Stimulated activated naive CD8-positive, alpha-beta T cell treated with anti-CD3 and anti-CD28 coated beads, Interleukin-15, Interleukin-2, amounts not matched to agents 100 ng/mL and 50 ng/mL, for 24 hours (primary cell): ENCODE measurements around the gene MSRB1.
"Not testable (repeated sequence)": the region's sequence is repeated elsewhere in the genome, so short reads cannot be mapped to it uniquely, and the experiment has no call there.

ENCODE experiments used
- H3K27ac Mint-ChIP-seq: one replicate; pipeline ENCODE4 v1.8.0; 2021; ENCODE audit warnings: mild to moderate bottlenecking, mixed read lengths
- H3K27me3 Mint-ChIP-seq: one replicate; pipeline ENCODE4 v1.8.0; 2021; ENCODE audit warnings: mixed read lengths
- H3K36me3 Mint-ChIP-seq: one replicate; pipeline ENCODE4 v1.8.0; 2021; ENCODE audit warnings: low read depth, mixed read lengths
- H3K4me1 Mint-ChIP-seq: one replicate; pipeline ENCODE4 v1.8.0; 2021; ENCODE audit warnings: low read depth, mixed read lengths
- H3K4me3 Mint-ChIP-seq: one replicate; pipeline ENCODE4 v1.8.0; 2021; ENCODE audit warnings: mild to moderate bottlenecking, mixed read lengths
- H3K9me3 Mint-ChIP-seq: one replicate; pipeline ENCODE4 v1.8.0; 2021; ENCODE audit warnings: mixed read lengths

MSRB1 gene

DNA sequence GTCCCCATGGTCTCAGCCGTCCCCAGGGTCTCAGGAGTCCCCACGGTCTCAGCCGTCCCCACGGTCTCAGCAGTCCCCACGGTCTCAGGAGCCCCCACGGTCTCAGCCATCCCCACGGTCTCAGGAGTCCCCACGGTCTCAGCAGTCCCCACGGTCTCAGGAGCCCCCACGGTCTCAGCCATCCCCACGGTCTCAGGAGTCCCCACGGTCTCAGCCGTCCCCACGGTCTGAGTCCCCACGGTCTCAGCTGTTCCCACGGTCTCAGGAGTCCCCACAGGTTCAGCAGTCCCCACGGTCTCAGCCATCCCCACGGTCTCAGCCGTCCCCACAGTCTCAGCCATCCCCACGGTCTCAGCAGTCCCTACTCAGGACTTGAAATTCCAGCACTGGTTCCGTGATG, 22.9 kb downstream of the MSRB1 start:
- not testable (repeated sequence) for H3K36me3 Mint-ChIP-seq, H3K4me1 Mint-ChIP-seq, H3K9me3 Mint-ChIP-seq, H3K4me3 Mint-ChIP-seq, H3K27ac Mint-ChIP-seq
- H3K27me3 Mint-ChIP-seq: peaks cover 56% of the 10 kb centered on the region

DNA sequence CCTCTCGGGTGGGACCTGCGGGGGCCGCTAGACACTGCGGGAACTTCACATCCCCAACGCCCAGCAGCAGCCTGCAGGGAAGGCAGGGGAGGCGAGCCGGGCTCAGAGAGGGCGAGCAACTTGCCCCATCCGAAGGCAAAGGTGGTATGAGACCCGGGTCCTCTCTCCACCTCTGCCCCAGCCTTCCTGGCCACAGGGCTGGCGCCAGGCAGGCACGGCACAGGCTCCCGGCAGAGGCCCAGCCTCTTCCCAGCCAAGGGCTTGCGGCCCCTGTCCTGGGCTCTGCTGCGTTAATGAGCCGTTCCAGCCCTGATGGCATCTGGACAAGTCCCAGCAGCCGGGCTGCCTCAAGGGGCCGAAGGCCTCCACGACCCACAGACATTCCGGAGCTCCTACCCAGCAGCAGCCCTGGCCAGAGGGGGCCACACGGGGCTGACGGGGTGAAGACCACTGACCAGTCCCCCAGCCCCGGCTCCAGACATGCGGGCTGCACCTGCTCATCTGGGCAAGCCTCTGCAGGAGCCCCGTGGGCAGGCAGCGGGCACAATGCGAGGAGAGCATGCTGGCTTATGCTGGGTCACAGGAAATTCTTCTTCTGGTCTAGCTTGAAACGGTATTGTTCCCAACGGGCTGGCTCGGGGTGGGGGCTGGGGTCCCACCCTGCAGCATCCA, 23.5 kb downstream of the MSRB1 start:
- H3K4me1 Mint-ChIP-seq: no peaks in the 10 kb centered on the region
- H3K36me3 Mint-ChIP-seq: no peaks in the 10 kb centered on the region
- H3K4me3 Mint-ChIP-seq: no peak overlapping the region
- H3K9me3 Mint-ChIP-seq: no peaks in the 10 kb centered on the region
- H3K27me3 Mint-ChIP-seq: peaks cover 58% of the 10 kb centered on the region
- no peak overlapping the region for H3K27ac Mint-ChIP-seq

GRCh38 chr16:1918351-1919326, 24.4 kb downstream of the MSRB1 start, which contains the start of gene HS3ST6:
Gene HS3ST6, minus strand, starts transcription at chr16:1918415. Its CDS starts 92 bp downstream, at chr16:1918323.
- Mint-ChIP-seq H3K36me3 (no peaks in the 10 kb centered on the region), H3K9me3 (no peaks in the 10 kb centered on the region), H3K27me3 (peaks cover 58% of the 10 kb centered on the region), H3K27ac (no peak within 1 kb of the TSS), H3K4me3 (no peak within 1 kb of the TSS), H3K4me1 (no peaks in the 10 kb centered on the region)

- Mint-ChIP-seq H3K27me3 (peaks cover 50% of the 10 kb centered on the region), H3K4me1 (no peaks in the 10 kb centered on the region), H3K9me3 (no peaks in the 10 kb centered on the region), H3K36me3 (no peaks in the 10 kb centered on the region), H3K4me3 (no peak overlapping the region), H3K27ac (no peak overlapping the region)
Measured at GRCh38 chr16:1917665-1918350, 25.2 kb downstream of the MSRB1 start.

GRCh38 chr16:1917056-1917664, 25.8 kb downstream of the MSRB1 start:
- H3K9me3 Mint-ChIP-seq: no peaks in the 10 kb centered on the region
- no peaks in the 10 kb centered on the region for H3K36me3 Mint-ChIP-seq
- H3K27ac Mint-ChIP-seq: no peak overlapping the region
- H3K4me3 Mint-ChIP-seq: no peak overlapping the region
- no peaks in the 10 kb centered on the region for H3K4me1 Mint-ChIP-seq
- H3K27me3 Mint-ChIP-seq: peaks cover 44% of the 10 kb centered on the region

- Mint-ChIP-seq H3K27ac (no peak overlapping the region), H3K27me3 (peaks cover 44% of the 10 kb centered on the region)
Measured at GRCh38 chr16:1916640-1916990, 26.4 kb downstream of the MSRB1 start.

GRCh38 chr16:1915732-1916639, 27.0 kb downstream of the MSRB1 start:
- Mint-ChIP-seq H3K4me1 (no peaks in the 10 kb centered on the region), H3K27me3 (peaks cover 37% of the 10 kb centered on the region)

More at GRCh38 chr16:1916640-1916990, 26.4 kb downstream of the MSRB1 start:
- no peak overlapping the region for H3K4me3 Mint-ChIP-seq
- no peaks in the 10 kb centered on the region for H3K36me3 Mint-ChIP-seq
- H3K4me1 Mint-ChIP-seq: no peaks in the 10 kb centered on the region
- no peaks in the 10 kb centered on the region for H3K9me3 Mint-ChIP-seq

DNA sequence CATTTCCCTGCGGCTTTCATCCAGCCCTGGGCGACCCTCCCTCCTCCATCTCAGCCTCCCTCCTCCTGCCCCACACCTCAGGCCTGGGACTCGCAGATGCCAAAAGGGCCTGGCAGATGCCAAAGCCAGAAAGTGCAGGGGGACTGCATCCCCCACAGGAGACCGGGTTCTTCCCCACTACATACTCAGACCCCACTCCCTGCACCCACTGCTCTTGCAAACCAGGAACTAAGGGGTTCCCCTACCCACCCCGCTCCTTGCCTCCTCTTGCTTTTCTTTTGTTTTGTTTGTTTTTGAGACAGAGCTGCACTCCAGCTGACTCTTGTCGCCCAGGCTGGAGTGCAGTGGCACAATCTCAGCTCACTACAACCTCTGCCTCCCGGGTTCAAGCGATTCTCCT, 28.0 kb downstream of the MSRB1 start:
- peaks cover 29% of the 10 kb centered on the region for H3K27me3 Mint-ChIP-seq
- no peak overlapping the region for H3K27ac Mint-ChIP-seq
- no peaks in the 10 kb centered on the region for H3K9me3 Mint-ChIP-seq
- no peak overlapping the region for H3K4me3 Mint-ChIP-seq
- H3K36me3 Mint-ChIP-seq: no peaks in the 10 kb centered on the region
- no peaks in the 10 kb centered on the region for H3K4me1 Mint-ChIP-seq

More at GRCh38 chr16:1915732-1916639, 27.0 kb downstream of the MSRB1 start:
- H3K4me3 Mint-ChIP-seq: no peak overlapping the region
- no peaks in the 10 kb centered on the region for H3K36me3 Mint-ChIP-seq
- H3K27ac Mint-ChIP-seq: no peak overlapping the region
- H3K9me3 Mint-ChIP-seq: no peaks in the 10 kb centered on the region

GRCh38 chr16:1914084-1914608, 28.9 kb downstream of the MSRB1 start:
- Mint-ChIP-seq H3K27ac (no peak overlapping the region), H3K27me3 (peaks cover 26% of the 10 kb centered on the region), H3K36me3 (no peaks in the 10 kb centered on the region), H3K9me3 (no peaks in the 10 kb centered on the region), H3K4me1 (no peaks in the 10 kb centered on the region), H3K4me3 (no peak overlapping the region)

DNA sequence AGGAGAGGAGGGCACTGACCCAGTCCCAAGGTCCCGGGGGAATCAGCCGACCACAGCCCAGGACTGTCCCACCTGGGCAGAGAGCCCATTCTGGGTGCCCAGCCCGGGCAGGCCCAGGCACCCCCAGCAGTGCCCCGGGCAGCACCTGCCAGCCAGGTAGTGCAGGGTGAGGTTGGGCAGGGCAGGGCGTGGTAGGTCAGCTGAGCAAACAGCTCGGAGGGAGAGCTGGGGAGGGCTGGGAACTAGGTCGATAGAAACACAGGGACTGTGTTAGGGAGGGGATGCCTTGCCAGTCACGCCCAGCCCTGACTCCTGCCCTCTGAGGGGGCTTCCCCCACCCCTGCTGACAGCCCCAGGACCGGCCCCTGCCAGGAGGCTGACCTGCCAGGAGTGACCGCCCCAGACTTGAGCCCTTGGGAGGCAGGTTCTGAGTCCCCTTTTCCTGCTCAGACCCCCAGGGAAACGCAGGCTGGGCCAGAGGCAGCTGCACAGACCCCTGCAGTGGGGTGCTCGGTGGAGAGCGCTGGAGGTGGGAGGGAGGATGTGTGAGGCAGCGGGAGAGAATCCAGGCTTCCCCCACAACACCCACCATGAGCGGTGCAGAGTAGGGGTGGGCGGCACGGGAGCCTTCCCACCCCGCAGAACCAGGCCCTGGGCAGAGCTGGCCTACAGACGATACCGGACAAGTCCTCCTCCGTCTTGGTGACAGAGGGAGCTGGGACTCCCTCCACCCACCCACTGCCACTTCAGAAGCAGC, 29.5 kb downstream of the MSRB1 start:
- Mint-ChIP-seq H3K27me3 (peaks cover 26% of the 10 kb centered on the region), H3K4me1 (no peaks in the 10 kb centered on the region), H3K27ac (no peak overlapping the region), H3K4me3 (no peak overlapping the region), H3K9me3 (no peaks in the 10 kb centered on the region), H3K36me3 (no peaks in the 10 kb centered on the region)

GRCh38 chr16:1912215-1912543, 30.8 kb downstream of the MSRB1 start:
- no peaks in the 10 kb centered on the region for H3K4me1 Mint-ChIP-seq
- no peak overlapping the region for H3K4me3 Mint-ChIP-seq
- H3K27ac Mint-ChIP-seq: peak overlapping the region; percentile 18
- H3K27me3 Mint-ChIP-seq: peaks cover 27% of the 10 kb centered on the region
- H3K36me3 Mint-ChIP-seq: no peaks in the 10 kb centered on the region
- no peaks in the 10 kb centered on the region for H3K9me3 Mint-ChIP-seq

- Mint-ChIP-seq H3K36me3 (no peaks in the 10 kb centered on the region), H3K9me3 (no peaks in the 10 kb centered on the region), H3K27ac (no peak overlapping the region), H3K4me1 (no peaks in the 10 kb centered on the region), H3K4me3 (no peak overlapping the region), H3K27me3 (peaks cover 23% of the 10 kb centered on the region)
Measured at GRCh38 chr16:1911467-1912214, 31.4 kb downstream of the MSRB1 start.
